ENCODE data around the gene CFAP53. TPM values are rescaled to one million over a fixed set of nuclear protein-coding genes. Genes with fewer than 3 reads are reported as not detected.

Gene CFAP53
- total RNA-seq, 1 experiment from 2014 or later = 0.15 TPM

- Histone ChIP-seq H3K27ac (ENCODE audit: insufficient read length, low read depth, low read length) (no peak overlapping the region), H3K56ac (ENCODE audit: insufficient read length, low read depth, low read length) (no peak overlapping the region), H3K27me3 (ENCODE audit: insufficient read depth, low read length) (no peaks in the 10 kb centered on the region), H3K79me1 (ENCODE audit: insufficient read depth, low read depth, low read length, poor library complexity, severe bottlenecking) (no peaks in the 10 kb centered on the region), H2BK12ac (ENCODE audit: insufficient read length, low read depth, low read length) (no peak overlapping the region), H3K4me1 (ENCODE audit: insufficient read depth, low read length) (no peaks in the 10 kb centered on the region), H2AK5ac (ENCODE audit: insufficient read length, low read length) (no peak overlapping the region), H4K20me1 (ENCODE audit: control insufficient read depth, insufficient read depth, insufficient read length) (no peaks in the 10 kb centered on the region), H3K4ac (ENCODE audit: low read depth, low read length) (no peak overlapping the region), H3T11ph (ENCODE audit: low read length) (no peak overlapping the region), H4K5ac (ENCODE audit: insufficient read length, low read depth, low read length) (no peak overlapping the region), H3K9me3 (ENCODE audit: control insufficient read depth, low read depth, low read length) (no peaks in the 10 kb centered on the region), H2BK120ac (ENCODE audit: low read depth, low read length, poor library complexity, severe bottlenecking) (no peak overlapping the region), H2BK15ac (ENCODE audit: low read depth, low read length) (no peak overlapping the region), H4K91ac (ENCODE audit: insufficient read length, low read depth, low read length) (no peak overlapping the region), H2AFZ (ENCODE audit: low read length) (no peak overlapping the region), H3K18ac (ENCODE audit: insufficient read length, low read depth, low read length) (no peak overlapping the region), H3K79me2 (ENCODE audit: insufficient read depth, low read length) (no peaks in the 10 kb centered on the region; the same call in 1 of the 2 replicates), H3K9ac (ENCODE audit: extremely low read depth, insufficient read length, low read length) (no peak overlapping the region), H3K23ac (ENCODE audit: insufficient read length, low read depth, low read length) (no peak overlapping the region), H3K4me2 (ENCODE audit: insufficient read depth, insufficient read length, low read length) (no peak overlapping the region), H4K8ac (replicated peaks; ENCODE audit: insufficient read length, low read depth, low read length) (no peak overlapping the region), H2BK20ac (ENCODE audit: low read depth, low read length, poor library complexity, severe bottlenecking) (no peak overlapping the region), H3K14ac (ENCODE audit: insufficient read depth, low read length) (no peak overlapping the region), H2BK5ac (ENCODE audit: insufficient read length, low read length) (no peak overlapping the region), H3K23me2 (ENCODE audit: insufficient read length, low read depth, low read length, poor library complexity, severe bottlenecking) (peaks cover 15% of the 10 kb centered on the region)
- peaks cover 17 to 24% of the 10 kb centered on the region in 2 experiments for H3K4me1 Mint-ChIP-seq
- DNase-seq = no peak
- no peak overlapping the region for H3K4me3 Mint-ChIP-seq
- H3K9me3 Mint-ChIP-seq = no peaks in the 10 kb centered on the region; a peak in 1 of 5 replicates
- H3K36me3 Mint-ChIP-seq (ENCODE audit: insufficient read depth in 1 of 3, low read depth in 3 of 3) = peaks cover 40 to 52% (median 52%) of the 10 kb centered on the region in 3 experiments; a peak in 6 of 7 replicates
- H3K27ac Mint-ChIP-seq = peak overlapping the region in 1 of 3 experiments; percentile 59; a peak in 2 of 7 replicates
- no peak for TF ChIP-seq CTCF (conservative IDR thresholded peaks at IDR 0.05)
- WGBS (ENCODE audit: extremely low coverage, insufficient read length, low lambda C conversion rate) = no CpG with 5 or more reads among the region's 29 CpGs
- H3K27me3 Mint-ChIP-seq (ENCODE audit: low read depth) = no peaks in the 10 kb centered on the region
Observed at GRCh38 chr18:50283469-50284209, 17.3 kb upstream of the CFAP53 start.
